ENCODE measurements around the gene ERO1A.

DNA sequence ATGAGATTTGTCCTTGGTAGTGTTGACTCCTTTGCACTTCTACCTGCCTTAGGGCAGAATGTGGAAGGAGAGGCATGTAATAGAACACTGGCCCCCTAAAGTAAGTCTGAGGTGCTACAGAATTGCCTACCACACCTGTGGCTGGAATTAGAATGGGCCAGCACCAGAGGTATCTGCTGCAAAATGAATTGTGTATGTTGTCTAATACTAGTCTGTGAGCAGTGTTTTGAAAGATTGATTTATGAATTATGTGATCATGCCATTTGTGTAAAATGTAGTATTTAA is 28.9 kb upstream of the ERO1A start:
- TF ChIP-seq, protein P1, sequence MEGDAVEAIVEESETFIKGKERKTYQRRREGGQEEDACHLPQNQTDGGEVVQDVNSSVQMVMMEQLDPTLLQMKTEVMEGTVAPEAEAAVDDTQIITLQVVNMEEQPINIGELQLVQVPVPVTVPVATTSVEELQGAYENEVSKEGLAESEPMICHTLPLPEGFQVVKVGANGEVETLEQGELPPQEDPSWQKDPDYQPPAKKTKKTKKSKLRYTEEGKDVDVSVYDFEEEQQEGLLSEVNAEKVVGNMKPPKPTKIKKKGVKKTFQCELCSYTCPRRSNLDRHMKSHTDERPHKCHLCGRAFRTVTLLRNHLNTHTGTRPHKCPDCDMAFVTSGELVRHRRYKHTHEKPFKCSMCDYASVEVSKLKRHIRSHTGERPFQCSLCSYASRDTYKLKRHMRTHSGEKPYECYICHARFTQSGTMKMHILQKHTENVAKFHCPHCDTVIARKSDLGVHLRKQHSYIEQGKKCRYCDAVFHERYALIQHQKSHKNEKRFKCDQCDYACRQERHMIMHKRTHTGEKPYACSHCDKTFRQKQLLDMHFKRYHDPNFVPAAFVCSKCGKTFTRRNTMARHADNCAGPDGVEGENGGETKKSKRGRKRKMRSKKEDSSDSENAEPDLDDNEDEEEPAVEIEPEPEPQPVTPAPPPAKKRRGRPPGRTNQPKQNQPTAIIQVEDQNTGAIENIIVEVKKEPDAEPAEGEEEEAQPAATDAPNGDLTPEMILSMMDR (IDR thresholded peaks at IDR 0.05; ENCODE audit: poor library complexity), result no peak
- TF ChIP-seq EZH2 (IDR thresholded peaks at IDR 0.05; ENCODE audit: borderline replicate concordance) (no peak), EZH2phosphoT487 (IDR thresholded peaks at IDR 0.05; ENCODE audit: low read depth, severe bottlenecking, unreplicated experiment) (no peak)

Measured in hepatocyte (in vitro differentiated cells).